Measurements from ENCODE around the gene ALKBH4. TPM values are rescaled to one million over a fixed set of nuclear protein-coding genes. Genes with fewer than 3 reads are reported as not detected.

Gene ALKBH4
- total and polyA plus RNA-seq, 2 of the 8 experiments (the other 6 are each of a cell fraction or from before 2014, with no cell fraction given), result 10.2 to 16.6 TPM

DNA sequence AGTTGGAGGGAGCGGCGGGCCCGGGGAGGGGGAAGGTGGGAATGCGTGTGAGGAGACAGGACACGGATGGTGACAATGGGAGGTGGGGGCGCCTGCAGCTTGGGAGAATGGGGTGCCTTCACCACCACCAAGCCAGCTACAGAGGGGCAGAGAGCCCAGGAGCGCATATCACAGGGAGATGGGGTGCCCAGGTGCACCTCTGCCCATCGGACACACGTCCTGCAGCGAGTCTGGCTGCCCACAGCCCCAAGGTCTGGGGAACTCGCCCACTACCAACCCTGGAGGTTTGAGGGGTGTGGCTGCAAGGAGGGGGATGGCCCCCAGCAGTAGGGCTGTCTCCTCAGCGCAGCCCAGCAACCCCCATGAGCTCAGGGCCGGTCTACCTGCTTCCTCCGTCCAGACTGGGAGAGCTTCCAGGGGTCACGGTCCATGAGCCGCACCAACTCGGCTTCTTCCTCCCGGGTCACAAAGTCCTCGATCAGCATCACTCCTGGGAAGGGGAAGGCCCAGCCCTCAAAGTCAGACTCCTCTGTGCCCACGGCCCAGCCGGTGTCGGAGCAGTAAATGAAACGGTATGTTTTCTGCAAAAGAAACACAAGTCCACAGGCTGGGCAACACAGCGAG is 5.3 kb downstream of the ALKBH4 start:
- WGBS, 2 experiments (ENCODE audit: extremely low coverage in 1 of 2, insufficient coverage in 1 of 2, insufficient read length in 1 of 2, insufficient replicate concordance in 2 of 2, low coverage in 1 of 2, low lambda C conversion rate in 2 of 2, missing lambda C conversion rate in 1 of 2), result 91% methylated on average over 18 of the region's 24 CpGs; no CpG with 5 or more reads in 1 of the 2 experiments
- H3K4me2 ChIP-seq (ENCODE audit: insufficient read depth in 1 of 2, low read depth in 2 of 2, low read length in 2 of 2), result no peak overlapping the region
- H3K79me1 ChIP-seq (ENCODE audit: low read depth, low read length), result peaks cover 9% of the 10 kb centered on the region
- no peak overlapping the region for H3K9ac ChIP-seq (replicated peaks in 1 of 4; ENCODE audit: extremely low read depth in 1 of 4, low read depth in 3 of 4, low read length in 3 of 4)
- H3K4ac ChIP-seq (replicated peaks; ENCODE audit: insufficient read length, low read depth, low read length), result no peak overlapping the region
- no peak overlapping the region for H2BK15ac ChIP-seq (ENCODE audit: low read length)
- H3K23me2 ChIP-seq (ENCODE audit: low read depth, low read length), result peaks cover 5% of the 10 kb centered on the region; the same call in 1 of the 2 replicates
- no peak overlapping the region for H4K5ac ChIP-seq (ENCODE audit: insufficient read length, low read depth, low read length)
- H2BK120ac ChIP-seq (replicated peaks; ENCODE audit: low read depth, low read length), result no peak overlapping the region
- peaks cover 0 to 10% of the 10 kb centered on the region in 2 experiments; a peak in 2 of 4 replicates for H3K79me2 ChIP-seq (ENCODE audit: control insufficient read depth in 1 of 2, insufficient read depth in 2 of 2, low read length in 2 of 2)
- FAIRE-seq (no peak), DNase-seq (ENCODE audit: low read depth in 1 of 2, low spot score in 2 of 2) (no peak)
- peaks cover 7 to 22% (median 17%) of the 10 kb centered on the region in 4 experiments; a peak in 5 of 8 replicates for H3K36me3 ChIP-seq (ENCODE audit: control insufficient read depth in 2 of 4, insufficient read depth in 4 of 4, low read length in 3 of 4)
- CTCF ChIA-PET (ENCODE audit: partially characterized antibody), result interaction anchor here (0.7 to 1.4 kb wide), 3 partner anchors 8 to 49 kb away, joined by 3 to 4 read pairs (median 4); no protein-coding TSS in a partner anchor
- no peak overlapping the region for H3K4me3 ChIP-seq (ENCODE audit: extremely low read depth in 1 of 4, insufficient read depth in 2 of 4, low read depth in 3 of 4, low read length in 4 of 4)
- no peak for TF ChIP-seq BACH1 (IDR thresholded peaks at IDR 0.05; ENCODE audit: low read length)
- TF ChIP-seq SAP30 (IDR thresholded peaks at IDR 0.05; ENCODE audit: insufficient read depth, insufficient replicate concordance, low read length), result no peak
- TF ChIP-seq, protein P1, sequence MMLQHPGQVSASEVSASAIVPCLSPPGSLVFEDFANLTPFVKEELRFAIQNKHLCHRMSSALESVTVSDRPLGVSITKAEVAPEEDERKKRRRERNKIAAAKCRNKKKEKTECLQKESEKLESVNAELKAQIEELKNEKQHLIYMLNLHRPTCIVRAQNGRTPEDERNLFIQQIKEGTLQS (IDR thresholded peaks at IDR 0.05; ENCODE audit: insufficient read depth, low read depth, low read length), result no peak
- TF ChIP-seq HDAC6 (IDR thresholded peaks at IDR 0.05; ENCODE audit: low read depth, low read length), result no peak
- TF ChIP-seq SRF (IDR thresholded peaks at IDR 0.05; ENCODE audit: low read depth, low read length), result no peak
- TF ChIP-seq HDAC2 (IDR thresholded peaks at IDR 0.05; ENCODE audit: borderline replicate concordance in 1 of 2, low read depth in 2 of 2, low read length in 2 of 2), result no peak
- no peak for TF ChIP-seq CEBPB (IDR thresholded peaks at IDR 0.05; ENCODE audit: low read depth, low read length)
- TF ChIP-seq, protein P2, sequence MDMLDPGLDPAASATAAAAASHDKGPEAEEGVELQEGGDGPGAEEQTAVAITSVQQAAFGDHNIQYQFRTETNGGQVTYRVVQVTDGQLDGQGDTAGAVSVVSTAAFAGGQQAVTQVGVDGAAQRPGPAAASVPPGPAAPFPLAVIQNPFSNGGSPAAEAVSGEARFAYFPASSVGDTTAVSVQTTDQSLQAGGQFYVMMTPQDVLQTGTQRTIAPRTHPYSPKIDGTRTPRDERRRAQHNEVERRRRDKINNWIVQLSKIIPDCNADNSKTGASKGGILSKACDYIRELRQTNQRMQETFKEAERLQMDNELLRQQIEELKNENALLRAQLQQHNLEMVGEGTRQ (IDR thresholded peaks at IDR 0.05; ENCODE audit: low read length), result no peak
- TF ChIP-seq BRCA1 (IDR thresholded peaks at IDR 0.05; ENCODE audit: low read depth, low read length), result no peak
- H4K20me1 ChIP-seq (replicated peaks in 1 of 2; ENCODE audit: control insufficient read depth in 1 of 2, insufficient read depth in 2 of 2, low read length in 2 of 2), result peaks cover 0 to 2% of the 10 kb centered on the region in 2 experiments
- no peak overlapping the region for H3K18ac ChIP-seq (ENCODE audit: extremely low read depth, low read length)
- POLR2A ChIA-PET (ENCODE audit: partially characterized antibody), result interaction anchor here (0.8 to 2.2 kb wide), 3 partner anchors 10 to 63 kb away, joined by 3 to 6 read pairs (median 3); partner anchors contain the start of gene PRKRIP1
- no peak overlapping the region for H2AFZ ChIP-seq (ENCODE audit: low read length)
- no peaks in the 10 kb centered on the region; a peak in 1 of 7 replicates for H3K27me3 ChIP-seq (replicated peaks in 1 of 4; ENCODE audit: control insufficient read depth in 3 of 4, extremely low read depth in 1 of 4, insufficient read depth in 3 of 4, low read length in 3 of 4)
- no peak overlapping the region for H4K91ac ChIP-seq (replicated peaks; ENCODE audit: insufficient read length, low read length)
- no peak overlapping the region for H2AK5ac ChIP-seq (ENCODE audit: low read depth, low read length)
- H3K9me3 ChIP-seq (ENCODE audit: insufficient read depth in 2 of 2, low read depth in 1 of 2, low read length in 1 of 2), result no peaks in the 10 kb centered on the region
- no peak overlapping the region for H3K14ac ChIP-seq (ENCODE audit: insufficient read length)
- H4K8ac ChIP-seq (ENCODE audit: extremely low read depth, insufficient read depth, low read length), result no peak overlapping the region; the same call in 1 of the 2 replicates
- no peak overlapping the region for H2BK5ac ChIP-seq (ENCODE audit: low read depth, low read length)
- H2BK12ac ChIP-seq (ENCODE audit: low read depth, low read length), result no peak overlapping the region
- H3K27ac ChIP-seq (ENCODE audit: low read depth, low read length), result no peak overlapping the region
- H3K56ac ChIP-seq (replicated peaks; ENCODE audit: insufficient read length, low read depth, low read length), result no peak overlapping the region
- H3K4me1 ChIP-seq (replicated peaks in 1 of 4; ENCODE audit: control insufficient read depth in 3 of 4, insufficient read depth in 4 of 4, low read length in 3 of 4), result peaks cover 0 to 7% (median 1%) of the 10 kb centered on the region in 4 experiments; a peak in 3 of 7 replicates
- H2BK20ac ChIP-seq (ENCODE audit: low read length), result no peak overlapping the region
- no peak overlapping the region for H3K23ac ChIP-seq (ENCODE audit: insufficient read length)
